Testis (tissue), 2 donors: ENCODE data around the gene KIF5C.

Source experiments
- CTCF ChIP-seq, 3 experiments: fragments of 450-650 bp in 2 of 3; fragments of 200-600 bp in 1 of 3; sonication (generic) in 1 of 3; IDR thresholded peaks; one replicate each; pipeline ENCODE4 v1.5.1; 2016 to 2019; ENCODE audit warnings: antibody characterized with exemption in 3 of 3, mild to moderate bottlenecking in 2 of 3, moderate library complexity in 1 of 3
- POLR2A ChIP-seq: fragments of 450-650 bp; IDR thresholded peaks from one replicate; pipeline ENCODE4 v1.6.1; 2017; ENCODE audit warnings: antibody characterized with exemption, mild to moderate bottlenecking, moderate library complexity

DNA sequence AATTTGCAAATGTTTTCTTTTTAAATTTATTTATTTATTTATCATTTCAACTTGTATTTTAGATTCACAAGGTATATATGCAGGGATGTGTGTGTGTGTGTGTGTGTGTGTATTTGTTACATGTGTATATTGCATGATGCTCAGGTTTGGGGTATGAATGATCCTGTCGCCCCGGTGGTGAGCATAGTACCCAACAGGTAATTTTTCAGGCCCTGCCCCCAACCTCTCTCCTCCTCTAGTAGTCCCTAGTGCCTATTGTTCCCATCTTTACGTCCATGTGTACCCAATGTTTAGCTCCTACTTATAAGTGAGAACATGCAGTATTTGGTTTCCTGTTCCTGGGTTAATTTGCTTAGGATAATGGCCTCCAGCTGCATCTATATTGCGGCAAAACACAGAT lies 33.0 kb upstream of the KIF5C start:
- TF ChIP-seq CTCF (IDR thresholded peaks at IDR 0.05) (no peak), POLR2A (no peak)
